GM12864 (cell line): Measurements from ENCODE around the gene ENTPD7.

ENCODE experiments used
- DNase-seq: peaks from one replicate; pipeline ENCODE4 v3.0.0-alpha.2; 2011; ENCODE audit warnings: low read depth
- H3K4me3 ChIP-seq: 2 replicates; pipeline ENCODE4 v1.5.1; 2011; ENCODE audit warnings: mild to moderate bottlenecking, low read depth, low read length, control low read depth
- CTCF ChIP-seq: IDR thresholded peaks from 2 replicates; pipeline ENCODE4 v1.5.1; 2011; ENCODE audit warnings: low read depth, mild to moderate bottlenecking, moderate library complexity, low read length, control low read depth, inconsistent platforms; ENCODE audit errors: missing control alignments

ENTPD7 gene

GRCh38 chr10:99660662-99661376 lies 1.5 kb downstream of the ENTPD7 start:
- no peak for DNase-seq
- no peak for TF ChIP-seq CTCF
- H3K4me3 ChIP-seq = no peak overlapping the region; the same call in 1 of the 2 replicates

GRCh38 chr10:99661377-99661763 lies 2.1 kb downstream of the ENTPD7 start:
- DNase-seq = no peak
- TF ChIP-seq CTCF = no peak
- H3K4me3 ChIP-seq = no peak overlapping the region

GRCh38 chr10:99665304-99665703 lies 6.0 kb downstream of the ENTPD7 start:
- no peak for TF ChIP-seq CTCF
- no peak overlapping the region for H3K4me3 ChIP-seq
- no peak for DNase-seq

- H3K4me3 ChIP-seq = no peak overlapping the region
- DNase-seq = no peak
- TF ChIP-seq CTCF = no peak
These were observed 7.9 kb downstream of the ENTPD7 start for GRCh38 chr10:99667108-99667751.

- TF ChIP-seq CTCF = no peak
- no peak overlapping the region for H3K4me3 ChIP-seq
- DNase-seq = no peak
These were observed 12.1 kb downstream of the ENTPD7 start for GRCh38 chr10:99671386-99671785.

- DNase-seq = no peak
- TF ChIP-seq CTCF = no peak
- no peak overlapping the region for H3K4me3 ChIP-seq
These were observed 13.6 kb downstream of the ENTPD7 start for GRCh38 chr10:99672884-99673283.

- H3K4me3 ChIP-seq = no peak overlapping the region
- TF ChIP-seq CTCF = no peak
- no peak for DNase-seq
These were observed 14.2 kb downstream of the ENTPD7 start for GRCh38 chr10:99673492-99673891.
